Measurements from ENCODE around the gene SNX11.
"Not testable (repeated sequence)": the region's sequence is repeated elsewhere in the genome, so short reads cannot be mapped to it uniquely, and the experiment has no call there.

The SNX11 gene, protein sequence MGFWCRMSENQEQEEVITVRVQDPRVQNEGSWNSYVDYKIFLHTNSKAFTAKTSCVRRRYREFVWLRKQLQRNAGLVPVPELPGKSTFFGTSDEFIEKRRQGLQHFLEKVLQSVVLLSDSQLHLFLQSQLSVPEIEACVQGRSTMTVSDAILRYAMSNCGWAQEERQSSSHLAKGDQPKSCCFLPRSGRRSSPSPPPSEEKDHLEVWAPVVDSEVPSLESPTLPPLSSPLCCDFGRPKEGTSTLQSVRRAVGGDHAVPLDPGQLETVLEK

DNA sequence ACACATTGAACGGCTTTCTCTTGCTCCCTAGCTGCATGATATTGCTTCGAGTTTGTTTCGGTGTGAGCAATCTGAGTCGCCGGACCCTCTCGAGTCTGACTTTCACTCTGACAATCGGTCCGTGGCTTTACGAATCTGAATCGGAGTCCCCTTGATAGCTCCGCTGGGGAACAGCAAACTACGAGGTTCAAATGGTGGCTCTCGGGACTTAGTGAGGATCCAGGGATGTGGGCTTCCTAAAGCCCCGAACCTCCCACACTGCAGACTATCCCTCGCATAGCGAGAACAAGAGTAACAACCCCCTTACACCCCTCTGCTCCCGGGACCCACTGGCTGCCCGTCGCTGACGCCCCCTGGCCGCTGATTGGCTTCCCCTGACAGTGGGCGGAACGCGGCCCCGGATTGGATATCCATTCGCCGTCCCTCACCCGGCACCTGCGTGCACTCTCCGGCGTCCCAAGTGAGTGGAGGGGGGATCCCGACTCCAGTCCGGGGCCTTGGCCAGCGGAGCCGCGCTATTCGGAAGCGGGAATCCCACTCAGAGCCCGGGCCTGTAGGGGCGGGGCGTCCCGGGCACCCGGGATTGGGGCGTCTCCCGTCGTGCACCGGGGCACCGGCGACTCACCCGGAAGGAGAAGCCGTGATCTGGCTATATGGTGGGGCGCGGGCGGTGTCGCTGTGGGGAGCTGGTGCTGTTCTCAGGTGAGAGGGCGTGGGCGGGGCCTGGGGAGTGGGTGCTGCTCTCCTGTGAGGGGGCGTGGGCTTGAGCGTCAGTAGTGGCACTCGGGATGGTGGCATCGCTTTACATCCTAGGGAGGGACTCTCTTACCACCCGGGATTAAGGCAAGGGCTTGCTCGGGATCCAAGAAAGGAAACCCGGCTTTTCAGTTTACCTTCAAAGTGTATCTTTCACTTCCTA is at the start of gene SNX11:
Gene SNX11 (plus strand): TSS at position 630 of the 919 bp plus-strand sequence. CDS start 4,278 bp downstream, outside the sequence.
- DNase-seq (ENCODE audit: low spot score), result peak; percentile 90

DNA sequence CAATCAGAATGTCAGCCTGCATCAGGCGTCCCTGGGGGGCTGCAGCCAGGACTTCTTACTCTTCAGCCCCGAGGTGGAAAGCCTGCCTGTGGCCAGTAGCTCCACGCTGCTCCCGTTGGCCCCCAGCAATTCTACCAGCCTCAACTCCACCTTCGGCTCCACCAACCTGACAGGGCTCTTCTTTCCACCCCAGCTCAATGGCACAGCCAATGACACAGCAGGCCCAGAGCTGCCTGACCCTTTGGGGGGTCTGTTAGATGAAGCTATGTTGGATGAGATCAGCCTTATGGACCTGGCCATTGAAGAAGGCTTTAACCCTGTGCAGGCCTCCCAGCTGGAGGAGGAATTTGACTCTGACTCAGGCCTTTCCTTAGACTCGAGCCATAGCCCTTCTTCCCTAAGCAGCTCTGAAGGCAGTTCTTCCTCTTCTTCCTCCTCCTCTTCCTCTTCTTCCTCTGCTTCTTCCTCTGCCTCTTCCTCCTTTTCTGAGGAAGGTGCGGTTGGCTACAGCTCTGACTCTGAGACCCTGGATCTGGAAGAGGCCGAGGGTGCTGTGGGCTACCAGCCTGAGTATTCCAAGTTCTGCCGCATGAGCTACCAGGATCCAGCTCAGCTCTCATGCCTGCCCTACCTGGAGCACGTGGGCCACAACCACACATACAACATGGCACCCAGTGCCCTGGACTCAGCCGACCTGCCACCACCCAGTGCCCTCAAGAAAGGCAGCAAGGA is 49.0 kb upstream of the SNX11 start:
- DNase-seq (ENCODE audit: low spot score), result no peak

GRCh38 chr17:48059125-48059668 is 48.4 kb upstream of the SNX11 start:
- DNase-seq (ENCODE audit: low spot score), result no peak

GRCh38 chr17:48060249-48060648 is 47.3 kb upstream of the SNX11 start:
- no peak for DNase-seq (ENCODE audit: low spot score)

- DNase-seq (ENCODE audit: low spot score), result no peak
Measured at GRCh38 chr17:48062273-48062672, 45.3 kb upstream of the SNX11 start.

DNA sequence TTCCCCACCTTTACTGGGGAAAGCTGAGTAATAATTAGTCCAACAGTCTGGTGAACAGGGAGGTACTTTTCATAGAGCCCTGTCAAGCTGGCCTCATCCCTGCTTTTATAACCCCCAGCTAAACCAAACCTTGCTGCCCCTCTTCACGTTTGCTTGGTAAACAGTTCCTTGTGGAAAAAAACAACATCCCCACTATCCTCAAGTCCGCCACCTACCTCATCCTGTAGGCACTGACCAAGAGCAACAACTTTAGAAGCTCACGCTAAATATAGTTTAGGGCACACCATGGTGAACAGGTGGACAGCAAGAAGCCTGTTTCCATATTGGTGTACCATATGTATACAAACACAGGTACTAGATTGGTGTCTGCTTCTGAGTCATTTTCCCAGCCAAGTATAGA is 42.9 kb upstream of the SNX11 start:
- DNase-seq (ENCODE audit: low spot score), result no peak

- no peak for DNase-seq (ENCODE audit: low spot score)
Measured at GRCh38 chr17:48066192-48066591, 41.4 kb upstream of the SNX11 start.

DNA sequence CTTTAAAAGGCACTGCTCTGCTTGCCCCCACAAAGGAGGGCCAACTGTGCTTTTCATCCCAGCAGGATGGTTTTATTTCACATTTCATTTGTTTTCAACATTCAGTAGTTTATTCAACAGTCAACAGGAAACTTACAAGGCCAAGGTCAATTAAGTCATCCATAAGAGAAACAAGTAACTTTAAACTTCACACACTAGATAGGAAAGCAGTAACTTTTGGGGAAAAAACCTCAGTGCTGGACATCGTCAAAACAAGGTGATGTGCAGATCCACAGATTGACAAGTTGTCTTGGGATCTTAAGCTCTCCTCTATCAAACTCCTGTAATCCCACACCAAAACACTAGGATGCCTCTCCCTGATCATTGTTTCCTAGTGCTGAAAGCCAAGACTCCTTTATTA is 40.9 kb upstream of the SNX11 start:
- no peak for DNase-seq (ENCODE audit: low spot score)

DNA sequence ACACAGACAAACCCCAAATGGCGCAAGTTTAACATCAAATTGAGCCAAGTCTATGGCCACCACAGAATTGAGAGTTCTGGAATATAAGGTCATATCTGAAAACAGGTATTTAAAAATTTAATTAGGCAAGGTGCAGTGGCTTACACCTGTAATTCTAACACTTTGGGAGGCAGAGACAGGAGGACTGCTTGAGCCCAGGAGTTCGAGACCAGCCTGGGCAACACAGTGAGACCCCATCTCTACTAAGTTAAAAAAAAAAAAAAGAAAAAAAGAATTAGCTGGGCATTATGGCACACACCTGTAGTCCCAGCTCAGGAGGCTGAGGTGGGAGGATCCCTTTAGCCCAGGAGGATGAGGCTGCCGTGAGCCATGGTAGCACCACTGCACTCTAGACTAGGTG is 40.3 kb upstream of the SNX11 start:
- no peak for DNase-seq (ENCODE audit: low spot score)

GRCh38 chr17:48067808-48068207 is 39.8 kb upstream of the SNX11 start:
- DNase-seq (ENCODE audit: low spot score), result not testable (repeated sequence)

- DNase-seq (ENCODE audit: low spot score), result no peak
Measured at GRCh38 chr17:48068491-48068961, 39.0 kb upstream of the SNX11 start.

DNA sequence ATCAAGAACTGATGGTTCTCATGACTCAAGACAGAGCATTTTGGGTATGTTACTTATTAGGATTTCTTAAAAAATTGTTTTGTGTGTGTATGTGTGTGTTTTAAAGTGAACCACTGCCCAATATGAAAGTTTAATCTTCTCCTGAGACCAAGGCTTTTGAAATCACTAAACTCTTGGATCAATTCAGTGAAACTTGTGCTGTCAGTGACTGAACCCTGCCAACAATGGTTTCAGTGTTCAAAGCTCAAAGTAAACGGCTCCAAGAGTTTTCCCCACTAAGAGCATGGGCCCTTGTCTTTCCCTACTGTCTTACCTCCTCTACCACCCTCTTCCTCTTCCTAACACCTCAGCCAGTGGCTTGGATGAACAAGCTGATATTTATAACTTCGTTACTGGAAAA is 37.4 kb upstream of the SNX11 start:
- DNase-seq (ENCODE audit: low spot score), result peak; percentile 30

- DNase-seq (ENCODE audit: low spot score), result no peak
Measured at GRCh38 chr17:48071654-48072053, 35.9 kb upstream of the SNX11 start.

DNA sequence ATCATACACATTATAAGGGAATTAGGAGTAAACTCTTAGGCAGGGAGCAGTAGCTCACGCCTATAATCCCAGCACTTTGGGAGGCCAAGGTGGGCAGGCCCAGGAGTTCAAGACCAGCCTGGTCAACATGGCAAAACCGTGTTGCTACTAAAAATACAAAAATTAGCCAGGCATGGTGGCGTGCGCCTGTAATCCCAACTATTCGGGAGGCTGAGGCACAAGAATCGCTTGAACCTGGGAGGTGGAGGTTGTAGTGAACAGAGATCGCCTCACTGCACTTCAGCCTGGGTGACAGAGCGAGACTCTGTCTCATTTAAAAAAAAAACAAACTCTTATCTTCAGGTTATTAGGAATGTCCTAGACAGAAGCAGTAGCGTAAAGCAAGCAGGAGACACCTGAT is 34.8 kb upstream of the SNX11 start:
- DNase-seq (ENCODE audit: low spot score), result not testable (repeated sequence)

- not testable (repeated sequence) for DNase-seq (ENCODE audit: low spot score)
Measured at GRCh38 chr17:48073566-48074094, 33.9 kb upstream of the SNX11 start.

DNA sequence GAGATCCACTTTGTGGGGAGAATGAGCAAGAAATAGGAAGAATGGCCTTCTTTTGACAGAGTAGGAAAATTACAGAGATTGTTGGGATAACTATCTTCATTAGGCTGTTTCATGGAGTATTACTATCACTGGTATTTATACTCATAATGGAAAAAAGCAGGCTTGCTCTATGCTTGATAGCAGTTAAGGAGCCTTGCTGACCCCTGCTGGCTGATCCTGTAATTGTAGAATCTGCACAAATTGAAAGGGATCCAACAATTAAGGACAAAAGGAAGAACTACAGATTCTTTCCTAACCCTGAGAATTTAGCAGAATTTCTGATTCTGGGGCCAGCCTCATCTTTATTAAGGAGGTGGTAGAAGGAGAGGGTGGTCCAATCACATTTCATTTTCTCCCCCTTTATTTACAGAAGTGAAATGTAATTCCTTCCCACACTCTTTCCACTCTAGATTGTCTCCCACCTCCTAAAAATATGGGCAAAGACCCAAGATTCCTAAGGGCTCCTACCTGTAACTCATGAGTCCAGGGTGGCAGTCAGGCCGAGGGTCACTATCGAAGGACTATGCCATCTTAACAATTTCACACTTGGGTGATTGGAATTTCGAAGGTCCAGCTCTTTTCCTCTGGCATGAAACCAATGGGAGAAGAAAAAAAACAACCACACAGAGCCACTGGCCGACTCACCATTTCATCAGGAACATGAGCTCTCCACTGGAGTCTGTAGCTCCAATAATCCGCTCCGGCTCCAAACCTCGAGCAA is 33.1 kb upstream of the SNX11 start:
- DNase-seq (ENCODE audit: low spot score), result peak; percentile 88

DNA sequence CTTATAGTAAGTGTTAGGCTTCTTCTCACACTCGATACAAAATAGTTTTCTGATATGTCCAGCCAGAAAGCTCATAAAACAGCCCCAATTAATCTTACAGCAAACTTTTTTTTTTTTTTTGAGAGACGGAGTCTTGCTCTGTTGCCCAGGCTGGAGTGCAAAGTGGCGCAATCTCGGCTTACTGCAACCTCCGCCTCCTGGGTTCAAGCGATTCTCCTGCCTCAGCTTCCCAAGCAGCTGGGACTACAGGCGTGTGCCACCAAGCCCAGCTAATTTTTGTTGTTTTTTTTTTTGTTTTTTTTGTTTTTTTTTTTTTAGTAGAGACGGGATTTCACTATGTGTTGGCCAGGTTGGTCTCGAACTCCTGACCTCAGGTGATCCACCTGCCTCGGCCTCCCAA is 30.4 kb upstream of the SNX11 start:
- not testable (repeated sequence) for DNase-seq (ENCODE audit: low spot score)

DNA sequence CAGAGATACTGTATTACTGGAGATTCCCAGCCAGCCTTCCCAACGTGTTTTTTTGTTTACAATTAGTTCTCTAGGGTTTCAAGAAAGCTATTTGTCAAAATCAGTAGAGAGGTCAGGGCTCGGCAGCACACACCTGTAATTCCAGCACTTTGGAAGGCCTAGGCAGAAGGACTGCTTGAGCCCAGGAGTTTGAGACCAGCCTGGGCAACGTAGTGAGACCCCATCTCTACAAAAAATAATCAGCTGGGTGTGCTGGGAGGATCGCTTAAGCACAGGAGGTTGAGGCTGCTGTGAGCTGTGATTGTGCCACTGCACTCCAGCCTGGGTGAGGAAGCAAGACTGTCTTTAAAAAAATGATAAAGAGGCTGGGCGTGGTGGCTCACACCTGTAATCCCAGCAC is 25.7 kb upstream of the SNX11 start:
- no peak for DNase-seq (ENCODE audit: low spot score)

GRCh38 chr17:48084932-48085331 is 22.6 kb upstream of the SNX11 start:
- no peak for DNase-seq (ENCODE audit: low spot score)

GRCh38 chr17:48093341-48094045 is 14.1 kb upstream of the SNX11 start:
- no peak for DNase-seq (ENCODE audit: low spot score)
